Liver (tissue), 9 donors: ENCODE results near the gene CD47. TPM values are rescaled to one million over a fixed set of nuclear protein-coding genes. Genes with fewer than 3 reads are reported as not detected.

Source experiments
- DNase-seq: peaks from one replicate; pipeline ENCODE4 v3.0.0-alpha.2; 2017; ENCODE audit warnings: low spot score
- H3K27ac ChIP-seq, 2 donors: one replicate each; pipeline ENCODE4 v1.7.0; 2013; ENCODE audit warnings: inconsistent platforms in 2 of 2, low read length in 2 of 2, control low read depth in 1 of 2, low read depth in 1 of 2, mild to moderate bottlenecking in 1 of 2
- H3K27me3 ChIP-seq, 4 donors: one replicate each; pipeline versions ENCODE4 v1.6.1 to v1.7.0; 2013; ENCODE audit warnings: low read length in 3 of 4, inconsistent platforms in 1 of 4, mild to moderate bottlenecking in 1 of 4, moderate library complexity in 1 of 4; ENCODE audit not compliant: control insufficient read depth in 4 of 4, insufficient read depth in 4 of 4
- H3K36me3 ChIP-seq, 4 donors: one replicate each; pipeline versions ENCODE4 v1.6.1 to v1.7.0; 2013; ENCODE audit warnings: low read length in 3 of 4, mild to moderate bottlenecking in 3 of 4, low read depth in 1 of 4, moderate library complexity in 1 of 4; ENCODE audit not compliant: control insufficient read depth in 4 of 4, insufficient read depth in 3 of 4
- H3K4me1 ChIP-seq, 4 donors: one replicate each; pipeline versions ENCODE4 v1.6.1 to v1.7.0; 2013; ENCODE audit warnings: low read length in 3 of 4, mild to moderate bottlenecking in 3 of 4, moderate library complexity in 1 of 4; ENCODE audit not compliant: control insufficient read depth in 4 of 4, insufficient read depth in 4 of 4
- H3K4me3 ChIP-seq, 3 donors: one replicate each; pipeline versions ENCODE4 v1.6.1 to v1.7.0; 2013; ENCODE audit warnings: low read length in 3 of 3, control low read depth in 1 of 3, low read depth in 1 of 3, mild to moderate bottlenecking in 1 of 3
- H3K9ac ChIP-seq, 2 donors: one replicate each; pipeline ENCODE4 v1.7.0; 2013; ENCODE audit warnings: low read length in 2 of 2, mild to moderate bottlenecking in 2 of 2, moderate library complexity in 2 of 2, control low read depth in 1 of 2, low read depth in 1 of 2
- H3K9me3 ChIP-seq, 4 donors: one replicate each; pipeline versions ENCODE4 v1.6.1 to v1.7.0; 2013; ENCODE audit warnings: low read length in 3 of 4; ENCODE audit not compliant: control insufficient read depth in 4 of 4
- ATF3 ChIP-seq: IDR thresholded peaks from 2 replicates; pipeline ENCODE4 v1.6.1; 2016; ENCODE audit warnings: antibody characterized with exemption
- CTCF ChIP-seq: fragments of 150-350 bp; IDR thresholded peaks from 2 replicates; pipeline ENCODE4 v1.5.1; 2017; ENCODE audit warnings: improper control_type of control experiment, low read depth, low read length; ENCODE audit not compliant: missing input control
- EGR1 ChIP-seq, 2 donors: IDR thresholded peaks; 2 replicates each; pipeline ENCODE4 v1.6.1; 2016 to 2018; ENCODE audit warnings: antibody characterized with exemption in 2 of 2, low read depth in 2 of 2
- FOXA1 ChIP-seq: IDR thresholded peaks from 2 replicates; pipeline ENCODE4 v1.6.1; 2016; ENCODE audit warnings: antibody characterized with exemption
- FOXA2 ChIP-seq: IDR thresholded peaks from 2 replicates; pipeline ENCODE4 v1.6.1; 2016; ENCODE audit warnings: antibody characterized with exemption
- GABPA ChIP-seq, 2 donors: IDR thresholded peaks in 1 of 2; conservative IDR thresholded peaks in 1 of 2; 2 replicates each; pipeline ENCODE4 v1.6.1; 2016; ENCODE audit warnings: antibody characterized with exemption in 2 of 2, mild to moderate bottlenecking in 1 of 2, moderate library complexity in 1 of 2
- HNF4A ChIP-seq, 2 donors: conservative IDR thresholded peaks; 2 replicates each; pipeline ENCODE4 v1.6.1; 2016; ENCODE audit warnings: antibody characterized with exemption in 2 of 2, mild to moderate bottlenecking in 2 of 2
- JUND ChIP-seq, 2 donors: IDR thresholded peaks; 2 replicates each; pipeline ENCODE4 v1.6.1; 2016; ENCODE audit warnings: antibody characterized with exemption in 2 of 2
- NR2F2 ChIP-seq: IDR thresholded peaks from 2 replicates; pipeline ENCODE4 v1.6.1; 2016; ENCODE audit warnings: antibody characterized with exemption
- RAD21 ChIP-seq, 2 donors: IDR thresholded peaks; 2 replicates each; pipeline ENCODE4 v1.6.1; 2016; ENCODE audit warnings: antibody characterized with exemption in 2 of 2, mild to moderate bottlenecking in 2 of 2
- RXRA ChIP-seq, 2 donors: IDR thresholded peaks; 2 replicates each; pipeline ENCODE4 v1.6.1; 2017 to 2018; ENCODE audit warnings: antibody characterized with exemption in 2 of 2, mild to moderate bottlenecking in 1 of 2
- YY1 ChIP-seq: IDR thresholded peaks from 2 replicates; pipeline ENCODE4 v1.6.1; 2016; ENCODE audit warnings: antibody characterized with exemption, mild to moderate bottlenecking
- WGBS: extraction: QIAGEN DNeasy Blood & Tissue Kit; methylation state at CpG from one replicate; pipeline ENCODE4 v1.1.7; 2013; 5-methylcytosine and 5-hydroxymethylcytosine counted together
- polyA plus RNA-seq, 2 donors: library from polyadenylated mRNA; stranded (reverse) in 1 of 2; unstranded in 1 of 2; fragments of 200-250 nt in 1 of 2; fragments of >200 nt in 1 of 2; fragmentation: Nextera tagmentation in 1 of 2; extraction: Ambion mirVana in 1 of 2; gene quantifications; one replicate each; pipeline versions ENCODE4 v1.2.1 to v1.2.3, GENCODE V29; 2013 to 2015
- total RNA-seq, 2 donors: library from RNA; depleted of rRNA; stranded (reverse); fragments of >200 nt; gene quantifications; one replicate each; pipeline ENCODE4 v1.2.3, GENCODE V29; 2014
- donor health status: healthy.
- donor health status: healthy.
- donor health status: healthy.
- donor health status: healthy.
- donor health status: healthy.

The CD47 gene
- total and polyA plus RNA-seq, 4 donors, result 23.4 to 39.5 (median 33.9) TPM

- no peak for DNase-seq
- TF ChIP-seq JUND (IDR thresholded peaks at IDR 0.05) (no peak), FOXA1 (no peak), ATF3 (no peak), FOXA2 (no peak), HNF4A (conservative IDR thresholded peaks at IDR 0.05) (no peak), RAD21 (IDR thresholded peaks at IDR 0.05) (no peak)
- no peak overlapping the region for H3K9ac ChIP-seq
- H3K36me3 ChIP-seq, result no peaks in the 10 kb centered on the region
- no peaks in the 10 kb centered on the region for H3K9me3 ChIP-seq
- no peak overlapping the region for H3K4me3 ChIP-seq
- peaks cover 2 to 17% (median 13%) of the 10 kb centered on the region in 4 donors for H3K4me1 ChIP-seq
- H3K27ac ChIP-seq, result no peak overlapping the region
- 95% methylated on average over 3 of the region's 3 CpGs for WGBS
- H3K27me3 ChIP-seq, result no peaks in the 10 kb centered on the region
These were observed 2.8 kb upstream of the CD47 start for GRCh38 chr3:108093616-108094015.

GRCh38 chr3:108093021-108093420, 2.2 kb upstream of the CD47 start:
- no peak for TF ChIP-seq RAD21 (IDR thresholded peaks at IDR 0.05)
- TF ChIP-seq RXRA (IDR thresholded peaks at IDR 0.05), result no peak
- no peak for TF ChIP-seq NR2F2
- no peak for TF ChIP-seq YY1
- no peak for TF ChIP-seq FOXA1
- no peak for TF ChIP-seq GABPA (IDR thresholded peaks at IDR 0.05 in 1 of 2, conservative IDR thresholded peaks at IDR 0.05 in 1 of 2)
- no peak for DNase-seq

GRCh38 chr3:108092501-108092900, 1.7 kb upstream of the CD47 start:
- TF ChIP-seq JUND (IDR thresholded peaks at IDR 0.05), result no peak
- no peak for TF ChIP-seq FOXA1
- TF ChIP-seq RXRA (IDR thresholded peaks at IDR 0.05), result no peak
- TF ChIP-seq NR2F2, result no peak
- TF ChIP-seq RAD21 (IDR thresholded peaks at IDR 0.05), result no peak
- no peak for TF ChIP-seq YY1
- TF ChIP-seq CTCF, result no peak
- TF ChIP-seq EGR1 (IDR thresholded peaks at IDR 0.05; ENCODE audit: low read depth in 2 of 2), result no peak
- H3K9me3 ChIP-seq, result no peaks in the 10 kb centered on the region
- no peak overlapping the region for H3K27ac ChIP-seq
- WGBS, result 90% methylated on average over 3 of the region's 3 CpGs
- H3K9ac ChIP-seq, result no peak overlapping the region
- no peaks in the 10 kb centered on the region for H3K27me3 ChIP-seq
- peaks cover 2 to 18% (median 15%) of the 10 kb centered on the region in 4 donors for H3K4me1 ChIP-seq
- H3K4me3 ChIP-seq, result no peak overlapping the region
- H3K36me3 ChIP-seq, result no peaks in the 10 kb centered on the region
- DNase-seq, result no peak

More at GRCh38 chr3:108093021-108093420, 2.2 kb upstream of the CD47 start:
- no peak overlapping the region for H3K27ac ChIP-seq
- no peak overlapping the region for H3K9ac ChIP-seq
- H3K27me3 ChIP-seq, result no peaks in the 10 kb centered on the region
- peaks cover 2 to 18% (median 15%) of the 10 kb centered on the region in 4 donors for H3K4me1 ChIP-seq
- H3K9me3 ChIP-seq, result no peaks in the 10 kb centered on the region
- H3K4me3 ChIP-seq, result no peak overlapping the region
- no peaks in the 10 kb centered on the region for H3K36me3 ChIP-seq
